GM19328 (cell line): Measurements from ENCODE around the gene NT5C1B.

ENCODE experiments used
- ATAC-seq: cut with Tn5 transposase; IDR thresholded peaks from one replicate; pipeline ENCODE4 v1.9.1; 2021; ENCODE audit warnings: mild to moderate bottlenecking, moderate library complexity; ENCODE audit not compliant: unreplicated experiment

The NT5C1B gene

GRCh38 chr2:18552351-18553077 is 36.9 kb downstream of the NT5C1B start:
- ATAC-seq = no peak

- no peak for ATAC-seq
Observed at GRCh38 chr2:18551623-18552022, 37.7 kb downstream of the NT5C1B start.

- ATAC-seq = no peak
Observed at GRCh38 chr2:18551169-18551568, 38.2 kb downstream of the NT5C1B start.

- no peak for ATAC-seq
Observed at GRCh38 chr2:18550433-18550832, 38.9 kb downstream of the NT5C1B start.

GRCh38 chr2:18549083-18549482 is 40.3 kb downstream of the NT5C1B start:
- ATAC-seq = no peak

- no peak for ATAC-seq
Observed at GRCh38 chr2:18548621-18549020, 40.7 kb downstream of the NT5C1B start.

GRCh38 chr2:18546567-18546966 is 42.8 kb downstream of the NT5C1B start:
- no peak for ATAC-seq

- no peak for ATAC-seq
Observed at GRCh38 chr2:18545384-18545783, 44.0 kb downstream of the NT5C1B start.

- ATAC-seq = no peak
Observed at GRCh38 chr2:18544171-18544570, 45.2 kb downstream of the NT5C1B start.

- no peak for ATAC-seq
Observed at GRCh38 chr2:18540872-18541271, 48.5 kb downstream of the NT5C1B start.

GRCh38 chr2:18536697-18537096 is 52.7 kb downstream of the NT5C1B start:
- no peak for ATAC-seq

- ATAC-seq = no peak
Observed at GRCh38 chr2:18536100-18536499, 53.3 kb downstream of the NT5C1B start.

GRCh38 chr2:18531194-18531593 is 58.2 kb downstream of the NT5C1B start:
- ATAC-seq = no peak

GRCh38 chr2:18527822-18528221 is 61.5 kb downstream of the NT5C1B start:
- ATAC-seq = no peak

GRCh38 chr2:18527326-18527725 is 62.0 kb downstream of the NT5C1B start:
- ATAC-seq = no peak

GRCh38 chr2:18526429-18526828 is 62.9 kb downstream of the NT5C1B start:
- ATAC-seq = no peak

- no peak for ATAC-seq
Observed at GRCh38 chr2:18525852-18526251, 63.5 kb downstream of the NT5C1B start.

GRCh38 chr2:18525236-18525635 is 64.1 kb downstream of the NT5C1B start:
- no peak for ATAC-seq

GRCh38 chr2:18522484-18523146 is 66.8 kb downstream of the NT5C1B start:
- no peak for ATAC-seq

GRCh38 chr2:18520451-18521425 is 68.6 kb downstream of the NT5C1B start:
- ATAC-seq = peak; percentile 62

GRCh38 chr2:18519914-18520450 is 69.4 kb downstream of the NT5C1B start:
- no peak for ATAC-seq
